GM03348 (cell line): Measurements from ENCODE around the gene IMMP2L.

ENCODE experiments used
- DNase-seq: peaks from one replicate; pipeline ENCODE4 v3.0.0; 2012; ENCODE audit warnings: low spot score

IMMP2L gene

GRCh38 chr7:110867771-110868170 lies 694.5 kb downstream of the IMMP2L start:
- DNase-seq = no peak

- DNase-seq = no peak
These were observed 699.0 kb downstream of the IMMP2L start for GRCh38 chr7:110863258-110863657.

- no peak for DNase-seq
These were observed 701.1 kb downstream of the IMMP2L start for GRCh38 chr7:110861163-110861562.

- DNase-seq = no peak
These were observed 705.2 kb downstream of the IMMP2L start for GRCh38 chr7:110857106-110857505.

GRCh38 chr7:110856704-110857103 lies 705.6 kb downstream of the IMMP2L start:
- DNase-seq = no peak

- DNase-seq = peak; percentile 9
These were observed 707.6 kb downstream of the IMMP2L start for GRCh38 chr7:110854651-110855050.

- no peak for DNase-seq
These were observed 708.1 kb downstream of the IMMP2L start for GRCh38 chr7:110854166-110854565.

- no peak for DNase-seq
These were observed 709.0 kb downstream of the IMMP2L start for GRCh38 chr7:110853263-110853662.

- no peak for DNase-seq
These were observed 709.9 kb downstream of the IMMP2L start for GRCh38 chr7:110852156-110852940.

- no peak for DNase-seq
These were observed 712.1 kb downstream of the IMMP2L start for GRCh38 chr7:110850224-110850623.

- DNase-seq = no peak
These were observed 719.5 kb downstream of the IMMP2L start for GRCh38 chr7:110842796-110843195.

- no peak for DNase-seq
These were observed 720.3 kb downstream of the IMMP2L start for GRCh38 chr7:110841840-110842545.

- no peak for DNase-seq
These were observed 722.4 kb downstream of the IMMP2L start for GRCh38 chr7:110839866-110840265.

GRCh38 chr7:110835849-110836248 lies 726.4 kb downstream of the IMMP2L start:
- no peak for DNase-seq

GRCh38 chr7:110835218-110835617 lies 727.1 kb downstream of the IMMP2L start:
- DNase-seq = no peak

GRCh38 chr7:110831419-110831818 lies 730.9 kb downstream of the IMMP2L start:
- no peak for DNase-seq

GRCh38 chr7:110830778-110831177 lies 731.5 kb downstream of the IMMP2L start:
- DNase-seq = no peak

- no peak for DNase-seq
These were observed 734.4 kb downstream of the IMMP2L start for GRCh38 chr7:110827936-110828335.

- DNase-seq = no peak
These were observed 734.9 kb downstream of the IMMP2L start for GRCh38 chr7:110827287-110827855.

GRCh38 chr7:110813986-110814385 lies 748.3 kb downstream of the IMMP2L start:
- DNase-seq = no peak

- DNase-seq = no peak
These were observed 752.5 kb downstream of the IMMP2L start for GRCh38 chr7:110809832-110810231.

- DNase-seq = no peak
These were observed 753.9 kb downstream of the IMMP2L start for GRCh38 chr7:110808361-110808760.

- DNase-seq = no peak
These were observed 757.8 kb downstream of the IMMP2L start for GRCh38 chr7:110804501-110804900.
